Psoas muscle (tissue), 8 donors: ENCODE results near the gene CES3. TPM values are rescaled to one million over a fixed set of nuclear protein-coding genes. Genes with fewer than 3 reads are reported as not detected.
A peak's percentile ranks its signal among the peaks of the same experiment; 100 is the strongest.
"Not testable (repeated sequence)": the region's sequence is repeated elsewhere in the genome, so short reads cannot be mapped to it uniquely, and the experiment has no call there.

ENCODE experiments used
- ATAC-seq, 4 donors: fragments of 200-7000 bp; cut with Tn5 transposase; one replicate each; pipeline ENCODE4 v1.9.1; 2020; ENCODE audit warnings: moderate library complexity in 3 of 4, mild to moderate bottlenecking in 2 of 4
- DNase-seq, 2 donors: peaks; one replicate each; pipeline ENCODE4 v3.0.0-alpha.2; 2020
- H3K27ac ChIP-seq: fragments of 200-600 bp; one replicate; pipeline ENCODE4 v1.8.0; 2022
- H3K27me3 ChIP-seq, 3 donors: fragments of 200-600 bp in 1 of 3; one replicate each; pipeline versions ENCODE4 v1.6.1 to v1.8.0; 2013 to 2022; ENCODE audit warnings: low read length in 2 of 3, mild to moderate bottlenecking in 2 of 3, moderate library complexity in 1 of 3; ENCODE audit not compliant: insufficient read depth in 3 of 3
- H3K36me3 ChIP-seq, 2 donors: fragments of 200-600 bp in 1 of 2; one replicate each; pipeline versions ENCODE4 v1.6.1 to v1.8.0; 2013 to 2022; ENCODE audit warnings: low read depth in 1 of 2, mild to moderate bottlenecking in 1 of 2, moderate library complexity in 1 of 2; ENCODE audit not compliant: insufficient read depth in 1 of 2
- H3K4me1 ChIP-seq: fragments of 200-600 bp; one replicate; pipeline ENCODE4 v1.8.0; 2022
- H3K4me3 ChIP-seq: fragments of 200-600 bp; one replicate; pipeline ENCODE4 v1.8.0; 2022; ENCODE audit warnings: mild to moderate bottlenecking
- H3K9me3 ChIP-seq: fragments of 200-600 bp; one replicate; pipeline ENCODE4 v1.8.0; 2022
- WGBS, 3 donors: extraction: QIAGEN DNeasy Blood & Tissue Kit; methylation state at CpG; one replicate each; pipeline versions ENCODE4 v1.1.6 to v1.1.7; 2013; 5-methylcytosine and 5-hydroxymethylcytosine counted together
- intact Hi-C, 2 donors: fragments of 100-400 bp; cut with DNase I; formaldehyde crosslinking; loops; one replicate each; pipeline versions ENCODE4 v1.11.0 to v1.14.2; 2022
- polyA plus RNA-seq, 3 donors: library from polyadenylated mRNA; stranded (reverse); fragments of 200-250 nt; gene quantifications; one replicate each; pipeline ENCODE4 v1.2.3, GENCODE V29; 2013
- total RNA-seq, 4 donors: library from RNA; stranded (reverse); fragmentation: NEBNext Ultra II Directional in 2 of 4; extraction: Animal tissue kit (Norgen Biotek cat#: 25700) in 2 of 4; gene quantifications; one replicate each; pipeline versions ENCODE4 v1.2.1 to v1.2.4, GENCODE V29; 2021 to 2023
- TF ChIP-seq, protein P1 (sequence below): fragments of 200-600 bp; IDR thresholded peaks from one replicate; pipeline ENCODE4 v1.8.0; 2022; ENCODE audit warnings: antibody characterized with exemption
- donor health status: healthy with polysubstance abuse.
- donor health status: DM: no; HTN: no; CAD: no; lungs with moderate emphysema.
- donor health status: Bipolar disorder and iron deficiency.
- donor health status: healthy.
- donor health status: DM: yes; HTN: yes; CAD: no.
- donor health status: DM: no; HTN: no; CAD: no.
- donor health status: DM: no; HTN: no; CAD: no.
- donor health status: DM: yes; HTN: yes; CAD: no.

CES3 gene
- total and polyA plus RNA-seq, 7 donors: 0.48 to 15.2 (median 9.7) TPM

DNA sequence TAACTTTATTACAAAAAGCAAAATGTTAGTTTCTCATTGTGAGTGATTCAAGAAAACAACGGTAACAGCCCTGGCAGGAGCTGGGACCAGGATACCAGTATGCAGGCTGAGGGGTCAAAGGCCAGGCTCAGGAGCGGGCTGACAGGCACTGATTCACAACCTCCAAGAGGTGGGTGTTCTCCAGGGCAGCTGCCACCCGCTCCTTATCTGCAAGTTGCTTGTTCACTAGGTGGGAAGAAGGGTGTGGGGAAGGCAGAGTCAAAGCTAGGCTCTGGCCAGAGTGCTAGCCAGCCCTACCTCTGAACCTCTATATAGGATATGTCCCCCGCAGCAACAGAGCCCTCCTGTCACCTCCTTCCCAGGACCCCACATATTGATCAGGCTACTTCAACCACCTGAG, 29.0 kb upstream of the CES3 start:
- peaks cover 52% of the 10 kb centered on the region for H3K4me1 ChIP-seq
- H3K4me3 ChIP-seq: peak overlapping the region; percentile 91
- no peaks in the 10 kb centered on the region for H3K9me3 ChIP-seq
- H3K27ac ChIP-seq: peak overlapping the region; percentile 58
- TF ChIP-seq, protein P1, sequence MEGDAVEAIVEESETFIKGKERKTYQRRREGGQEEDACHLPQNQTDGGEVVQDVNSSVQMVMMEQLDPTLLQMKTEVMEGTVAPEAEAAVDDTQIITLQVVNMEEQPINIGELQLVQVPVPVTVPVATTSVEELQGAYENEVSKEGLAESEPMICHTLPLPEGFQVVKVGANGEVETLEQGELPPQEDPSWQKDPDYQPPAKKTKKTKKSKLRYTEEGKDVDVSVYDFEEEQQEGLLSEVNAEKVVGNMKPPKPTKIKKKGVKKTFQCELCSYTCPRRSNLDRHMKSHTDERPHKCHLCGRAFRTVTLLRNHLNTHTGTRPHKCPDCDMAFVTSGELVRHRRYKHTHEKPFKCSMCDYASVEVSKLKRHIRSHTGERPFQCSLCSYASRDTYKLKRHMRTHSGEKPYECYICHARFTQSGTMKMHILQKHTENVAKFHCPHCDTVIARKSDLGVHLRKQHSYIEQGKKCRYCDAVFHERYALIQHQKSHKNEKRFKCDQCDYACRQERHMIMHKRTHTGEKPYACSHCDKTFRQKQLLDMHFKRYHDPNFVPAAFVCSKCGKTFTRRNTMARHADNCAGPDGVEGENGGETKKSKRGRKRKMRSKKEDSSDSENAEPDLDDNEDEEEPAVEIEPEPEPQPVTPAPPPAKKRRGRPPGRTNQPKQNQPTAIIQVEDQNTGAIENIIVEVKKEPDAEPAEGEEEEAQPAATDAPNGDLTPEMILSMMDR: no peak
- intact Hi-C loops: loop anchor here in 1 of 2 donors (5.0 kb wide), 1 partner anchor 35 kb away; no protein-coding TSS in a partner anchor
- DNase-seq (no peak), ATAC-seq (no peak)
- WGBS, 3 donors: 83 to 92% (median 83%) methylated on average over 4 of the region's 4 CpGs
- H3K36me3 ChIP-seq: peaks cover 0 to 21% of the 10 kb centered on the region in 2 donors
- H3K27me3 ChIP-seq: no peaks in the 10 kb centered on the region

DNA sequence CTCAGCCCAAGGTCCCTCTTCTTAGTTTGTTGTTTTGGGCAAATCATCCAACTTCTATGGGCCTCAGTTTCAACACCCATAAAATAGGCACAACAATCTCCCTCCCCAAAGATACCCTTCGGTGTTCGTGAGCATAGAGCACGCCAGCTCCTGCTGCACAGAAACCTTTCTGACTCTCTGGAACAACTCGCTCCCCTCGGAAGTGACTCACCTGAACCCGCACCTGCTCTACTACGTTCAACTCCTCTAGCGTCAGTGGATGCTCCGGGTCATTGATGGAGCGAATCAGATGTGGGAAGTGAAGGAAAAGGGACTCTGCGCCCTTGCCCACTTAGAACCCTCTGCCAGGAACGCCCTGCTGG, 27.3 kb upstream of the CES3 start:
- Histone ChIP-seq H3K27ac (peak overlapping the region; percentile 91), H3K4me1 (peaks cover 47% of the 10 kb centered on the region), H3K36me3 (peaks cover 0 to 38% of the 10 kb centered on the region in 2 donors), H3K27me3 (no peaks in the 10 kb centered on the region), H3K4me3 (peak overlapping the region; percentile 91), H3K9me3 (no peaks in the 10 kb centered on the region)
- ATAC-seq (peak; percentile 1 to 7 (median 5)), DNase-seq (no peak)
- intact Hi-C loops: loop anchor here in 1 of 2 donors (5.0 kb wide), 1 partner anchor 36 kb away; no protein-coding TSS in a partner anchor
- WGBS, 3 donors: 1 to 2% (median 2%) methylated on average over 12 of the region's 12 CpGs
- TF ChIP-seq, protein P1: no peak

DNA sequence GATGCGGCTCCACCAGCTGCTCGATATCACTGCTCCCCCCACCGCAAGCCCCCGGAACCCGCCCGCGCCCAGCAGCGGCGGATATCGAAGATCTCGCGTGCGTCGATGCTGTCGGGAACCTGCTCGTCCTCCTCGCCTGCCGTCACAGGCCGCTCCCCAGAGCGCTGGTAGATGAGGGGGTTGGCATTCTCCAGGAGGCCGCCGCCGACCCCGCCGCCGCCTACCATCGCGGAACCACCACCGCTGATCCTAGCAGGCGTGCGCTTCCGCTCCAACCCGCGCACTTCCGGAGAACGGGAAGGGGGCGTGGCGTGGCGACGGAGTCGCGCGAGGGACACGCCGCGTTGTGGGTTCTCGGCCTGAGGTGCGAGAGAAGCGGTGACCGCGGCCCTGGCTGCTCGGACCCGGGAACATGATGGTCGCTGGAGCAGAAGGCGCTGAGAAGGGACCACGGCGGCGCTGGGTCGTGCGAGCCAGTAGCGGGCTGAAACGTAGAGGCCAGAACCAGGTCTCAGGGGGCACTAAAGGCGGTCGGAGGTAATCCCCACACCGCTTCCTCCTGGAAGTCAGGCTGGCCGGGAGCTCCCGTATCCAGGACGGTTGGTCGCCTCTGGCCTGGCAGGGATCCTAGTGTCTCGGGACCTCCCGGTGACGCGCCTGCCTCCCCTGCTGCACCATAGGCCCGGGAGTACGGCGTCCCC, 26.8 kb upstream of the CES3 start, which contains the start of gene CIAO2B:
TSS of gene CIAO2B (minus strand) at position 265 of the 701 bp plus-strand sequence. CDS start at position 227, 38 bp downstream.
- Histone ChIP-seq H3K27me3 (no peaks in the 10 kb centered on the region), H3K4me1 (peaks cover 42% of the 10 kb centered on the region), H3K9me3 (no peaks in the 10 kb centered on the region), H3K27ac (peak within 1 kb of the TSS; percentile 91), H3K4me3 (peak within 1 kb of the TSS; percentile 91), H3K36me3 (peaks cover 0 to 44% of the 10 kb centered on the region in 2 donors)
- ATAC-seq (peak; percentile 77 to 88 (median 79)), DNase-seq (peak; percentile 93 to 95)
- 0% methylated on average over 65 to 76 of the region's 76 CpGs for WGBS, 3 donors
- intact Hi-C loops: loop anchor here in 1 of 2 donors (5.0 kb wide), 1 partner anchor 37 kb away; no protein-coding TSS in a partner anchor
- TF ChIP-seq, protein P1: no peak

DNA sequence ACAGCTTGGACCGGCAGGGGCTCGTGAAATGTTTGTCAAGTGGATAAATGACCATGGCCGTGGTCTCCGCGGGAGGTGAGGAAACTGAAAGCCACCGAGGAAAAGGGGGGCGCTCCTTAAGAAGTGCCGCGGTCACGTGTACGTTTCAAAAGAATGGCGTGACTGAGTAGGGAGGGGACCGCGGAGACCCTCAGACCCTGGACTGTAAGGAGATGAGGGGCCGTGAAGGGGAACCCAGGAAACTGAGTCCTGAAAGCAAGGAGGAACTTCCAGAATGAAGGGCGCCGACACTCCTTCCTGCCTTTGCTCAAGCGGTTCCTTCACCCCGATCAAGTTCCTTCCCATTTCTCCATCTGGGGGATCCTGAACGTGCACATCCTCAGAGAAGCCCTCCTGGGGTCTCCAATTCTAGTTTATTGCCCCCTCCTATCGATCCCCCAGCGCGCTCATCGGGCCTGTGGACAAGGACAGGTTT, 26.2 kb upstream of the CES3 start:
- peak overlapping the region; percentile 91 for H3K4me3 ChIP-seq
- H3K27me3 ChIP-seq, DNase-seq, H3K9me3 ChIP-seq: not testable (repeated sequence)
- ATAC-seq: peak in 2 of 4 donors; percentile 0 to 1
- intact Hi-C loops: loop anchor here in 1 of 2 donors (5.0 kb wide), 1 partner anchor 38 kb away; no protein-coding TSS in a partner anchor
- H3K27ac ChIP-seq: peak overlapping the region; percentile 91
- peaks cover 36% of the 10 kb centered on the region for H3K4me1 ChIP-seq
- 0 to 1% (median 0%) methylated on average over 15 to 19 of the region's 24 CpGs for WGBS, 3 donors
- peaks cover 0 to 49% of the 10 kb centered on the region in 2 donors for H3K36me3 ChIP-seq

DNA sequence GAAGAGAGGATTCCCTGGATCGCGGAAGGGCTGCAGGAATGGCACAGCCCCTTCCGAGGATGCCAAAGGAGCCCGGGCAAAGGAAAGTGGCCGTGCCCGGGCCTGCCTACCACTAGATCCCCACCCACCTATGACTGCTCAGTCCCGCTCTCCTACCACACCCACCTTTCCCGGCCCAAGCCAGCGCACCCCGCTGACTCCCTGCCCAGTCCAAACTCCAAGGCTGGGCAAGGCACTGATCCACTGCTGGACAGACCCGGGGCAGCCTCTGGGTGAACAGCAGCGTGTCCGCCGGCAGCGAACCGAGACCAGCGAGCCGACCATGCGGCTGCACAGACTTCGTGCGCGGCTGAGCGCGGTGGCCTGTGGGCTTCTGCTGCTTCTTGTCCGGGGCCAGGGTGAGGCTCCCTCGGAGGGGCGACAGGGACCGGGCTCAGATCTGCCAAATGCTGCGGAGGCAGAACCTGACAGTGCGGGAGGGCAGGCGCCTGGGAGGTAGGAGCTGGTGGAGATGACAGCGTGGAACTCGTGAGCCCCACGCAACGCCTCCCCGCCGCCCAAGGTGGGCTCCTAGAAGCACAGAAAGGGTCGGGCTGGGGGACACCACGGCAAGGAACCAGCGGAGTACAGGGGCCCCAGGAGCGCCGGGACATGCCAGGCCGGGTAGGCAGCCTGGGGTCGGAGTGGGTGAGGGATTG, 25.6 kb upstream of the CES3 start, which contains the start of gene CES2:
TSS of gene CES2 (plus strand) at position 203 of the 698 bp plus-strand sequence. CDS start at position 323, 120 bp downstream.
- intact Hi-C loops: no loop called here
- 17 to 22% (median 20%) methylated on average over 39 to 44 of the region's 44 CpGs for WGBS, 3 donors
- H3K27me3 ChIP-seq: no peaks in the 10 kb centered on the region
- TF ChIP-seq, protein P1: no peak
- ATAC-seq (peak; percentile 41 to 71 (median 64)), DNase-seq (peak; percentile 58 to 79)
- H3K9me3 ChIP-seq: no peaks in the 10 kb centered on the region
- peaks cover 0 to 55% of the 10 kb centered on the region in 2 donors for H3K36me3 ChIP-seq
- H3K4me3 ChIP-seq: peak within 1 kb of the TSS; percentile 91
- H3K27ac ChIP-seq: peak within 1 kb of the TSS; percentile 91
- peaks cover 30% of the 10 kb centered on the region for H3K4me1 ChIP-seq
